NCI-H128 (cell line): ENCODE measurements around the gene SEMA3B.
"Not testable (repeated sequence)": the region's sequence is repeated elsewhere in the genome, so short reads cannot be mapped to it uniquely, and the experiment has no call there.

Source experiments
- DNase-seq: peaks from one replicate; lab custom pipeline; 2025; ENCODE audit not compliant: unreplicated experiment; lab: John Stamatoyannopoulos, UW

SEMA3B gene

DNA sequence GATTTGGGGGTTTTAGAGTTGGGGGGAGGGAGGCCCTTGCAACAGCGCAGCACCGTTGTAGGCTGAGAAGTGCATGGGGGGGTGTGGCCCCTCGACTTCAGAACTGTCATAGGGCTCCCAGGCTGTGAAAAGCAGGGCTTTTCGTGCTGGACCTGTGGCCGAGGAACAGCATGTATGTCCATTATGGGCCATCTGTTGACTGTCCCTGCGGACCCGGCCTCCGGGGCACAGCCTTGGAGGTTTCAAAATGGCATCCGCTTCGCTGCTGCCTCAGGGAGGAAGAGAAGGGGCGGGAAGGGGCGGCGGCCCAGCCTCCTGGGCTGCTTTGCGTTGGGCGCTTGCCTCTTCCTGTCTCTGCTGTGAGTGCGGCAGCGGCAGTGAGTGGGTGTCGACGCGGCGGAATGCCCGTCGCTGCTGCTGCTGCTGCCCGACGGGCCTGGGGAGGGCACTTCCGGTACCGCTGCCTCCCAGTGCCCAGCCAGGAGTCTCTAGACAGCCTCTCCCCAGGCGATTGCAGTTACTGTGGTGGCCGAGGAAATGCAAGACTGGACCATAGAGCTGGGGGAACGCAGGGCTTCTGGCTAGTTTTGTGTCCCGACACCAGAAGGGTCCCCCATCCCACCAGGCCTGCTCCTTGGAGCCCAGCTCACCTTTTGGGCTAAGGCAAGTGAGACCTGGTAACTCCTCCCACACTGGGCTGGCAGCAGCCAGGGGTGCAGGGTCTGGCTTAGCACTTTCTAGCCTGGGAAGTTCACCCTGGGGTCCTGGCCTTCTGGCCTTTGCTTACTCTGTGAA lies 31.0 kb upstream of the SEMA3B start:
- DNase-seq, result no peak

GRCh38 chr3:50238549-50239026 lies 30.4 kb upstream of the SEMA3B start:
- DNase-seq, result no peak

DNA sequence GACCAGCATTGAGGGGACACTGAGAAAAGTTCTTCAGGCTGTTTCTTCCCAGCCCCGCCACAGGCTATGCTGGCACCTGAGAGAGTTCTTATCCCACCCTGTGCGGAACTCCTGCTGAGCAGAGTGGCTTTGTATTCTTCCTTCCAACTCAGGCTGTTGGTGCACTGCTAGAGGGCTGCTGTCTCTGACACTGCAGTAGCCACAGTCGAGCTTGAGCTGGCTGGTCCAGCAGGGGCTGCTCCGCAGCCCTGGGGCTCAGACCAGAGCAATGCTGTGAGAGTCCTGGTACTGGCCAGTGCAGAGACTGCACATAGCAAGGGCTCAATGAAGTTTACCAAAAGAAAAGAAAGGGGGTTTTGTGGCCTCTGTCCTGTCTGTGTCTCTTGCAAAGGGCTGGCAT lies 29.3 kb upstream of the SEMA3B start:
- DNase-seq, result no peak

GRCh38 chr3:50241163-50241562 lies 27.8 kb upstream of the SEMA3B start:
- no peak for DNase-seq

- no peak for DNase-seq
Measured at GRCh38 chr3:50241713-50242380, 27.1 kb upstream of the SEMA3B start.

GRCh38 chr3:50242381-50242770 lies 26.6 kb upstream of the SEMA3B start:
- no peak for DNase-seq

DNA sequence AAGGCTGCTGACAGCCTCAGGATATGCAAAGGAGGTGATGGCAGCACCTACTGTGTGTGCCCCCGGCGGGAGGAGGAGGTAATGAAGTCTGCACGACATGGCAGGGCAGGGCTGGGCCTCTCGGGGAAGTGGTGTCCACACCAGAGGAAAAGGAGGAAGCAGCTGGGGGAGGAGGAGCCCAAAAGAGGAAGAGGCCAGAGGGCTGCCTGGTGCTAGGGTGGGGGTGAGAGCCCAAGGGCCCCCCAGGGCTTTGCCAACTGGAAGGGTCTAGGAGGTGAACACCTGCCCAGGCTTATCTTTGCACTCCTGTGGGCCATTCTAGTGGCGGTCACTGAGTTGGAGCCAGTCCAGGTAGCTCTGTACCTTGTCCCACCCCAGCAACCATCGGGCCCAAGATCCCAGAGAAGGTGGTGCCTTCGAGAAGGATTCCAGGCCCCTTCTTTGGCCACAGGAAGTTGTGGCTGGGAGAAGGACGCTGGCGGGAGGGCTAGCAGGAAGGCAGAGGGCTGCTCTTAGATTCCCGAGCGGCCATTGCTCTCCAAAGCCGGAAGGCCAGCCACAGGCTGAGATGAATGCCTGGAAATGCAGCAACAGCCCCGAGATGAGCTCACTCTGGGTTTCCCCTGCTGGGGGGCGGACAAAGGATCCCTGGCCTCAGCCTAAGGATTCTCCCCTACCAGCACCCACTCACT lies 25.9 kb upstream of the SEMA3B start:
- no peak for DNase-seq

GRCh38 chr3:50243543-50243895 lies 25.4 kb upstream of the SEMA3B start:
- DNase-seq, result no peak

DNA sequence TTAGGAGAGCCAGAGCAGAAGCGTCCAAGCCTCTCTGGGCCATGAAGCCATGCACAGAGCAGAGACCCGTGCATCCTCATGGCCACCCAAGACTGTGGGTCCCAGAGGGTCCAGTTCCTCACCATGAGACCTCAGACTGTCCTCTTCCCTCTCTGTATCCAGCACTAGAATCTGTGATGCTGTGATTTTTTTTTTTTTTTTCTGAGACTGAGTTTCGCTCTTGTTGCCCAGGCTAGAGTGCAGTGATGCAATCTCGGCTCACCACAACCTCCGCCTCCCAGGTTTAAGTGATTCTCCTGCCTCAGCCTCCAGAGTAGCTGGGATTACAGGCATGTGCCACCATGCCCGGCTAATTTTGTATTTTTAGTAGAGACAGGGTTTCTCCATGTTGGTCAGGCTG lies 24.1 kb upstream of the SEMA3B start:
- DNase-seq, result not testable (repeated sequence)

- DNase-seq, result no peak
Measured at GRCh38 chr3:50245251-50245745, 23.6 kb upstream of the SEMA3B start.

DNA sequence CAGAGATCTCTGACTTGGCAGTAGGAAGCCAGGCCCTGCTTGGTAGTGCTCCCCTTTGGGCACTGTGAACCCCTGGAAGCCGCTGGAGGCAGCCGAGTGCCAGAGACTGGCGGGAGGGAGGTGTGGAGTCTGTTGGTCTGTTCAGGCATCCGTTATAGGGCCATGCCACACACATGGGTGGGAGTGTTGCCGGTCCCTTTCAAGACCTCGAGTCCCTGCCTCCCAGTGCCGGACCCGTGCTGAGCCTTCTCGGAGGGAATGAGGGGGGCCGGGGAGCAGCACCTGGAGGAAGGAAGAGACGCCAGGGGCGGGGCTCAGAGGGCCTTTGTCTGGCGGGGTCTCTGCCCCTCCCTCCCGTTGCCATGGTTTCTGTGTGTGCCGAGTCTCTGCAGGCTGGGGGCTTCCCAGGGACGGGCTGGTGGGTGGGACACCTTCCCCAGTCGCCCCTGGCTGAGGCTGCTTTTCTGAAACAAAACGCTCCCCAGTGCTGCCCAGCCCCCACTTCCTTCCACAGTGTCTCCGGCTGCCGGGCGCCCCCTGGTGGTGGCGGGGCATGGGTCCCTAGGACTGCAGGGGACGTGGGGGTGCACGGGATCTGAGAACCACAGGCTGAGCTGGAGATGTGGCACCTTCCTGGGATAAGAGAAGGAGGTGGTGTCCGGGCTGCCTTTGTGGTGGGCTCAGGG lies 23.0 kb upstream of the SEMA3B start:
- peak; percentile 76 for DNase-seq

DNA sequence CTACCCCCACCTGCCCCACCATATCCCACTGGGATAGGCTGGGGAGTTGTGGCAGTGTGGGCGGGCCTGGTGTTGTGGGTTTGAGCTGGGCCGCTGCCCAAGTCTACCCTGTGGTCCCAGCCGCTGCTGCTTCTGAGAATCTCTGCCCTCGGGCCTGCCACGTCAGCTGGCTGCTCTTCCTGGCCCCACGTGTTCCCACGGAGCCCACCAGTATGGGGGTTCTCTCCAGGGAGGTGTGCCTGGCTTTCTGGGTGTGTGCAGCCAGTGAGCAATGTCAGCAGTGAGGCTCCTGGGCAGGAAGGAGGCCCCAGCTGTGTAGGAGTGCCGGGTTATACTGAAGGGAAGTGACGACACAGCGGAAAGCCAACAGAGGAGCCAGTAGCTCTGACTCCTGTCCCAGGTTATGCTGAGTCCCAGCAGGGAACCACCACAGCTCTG lies 22.4 kb upstream of the SEMA3B start:
- DNase-seq, result no peak

GRCh38 chr3:50248387-50248786 lies 20.6 kb upstream of the SEMA3B start:
- no peak for DNase-seq

GRCh38 chr3:50249457-50249856 lies 19.5 kb upstream of the SEMA3B start:
- no peak for DNase-seq

- DNase-seq, result no peak
Measured at GRCh38 chr3:50250514-50250913, 18.4 kb upstream of the SEMA3B start.

GRCh38 chr3:50251220-50251619 lies 17.7 kb upstream of the SEMA3B start:
- no peak for DNase-seq

GRCh38 chr3:50254577-50255250 lies 14.2 kb upstream of the SEMA3B start:
- DNase-seq, result no peak

DNA sequence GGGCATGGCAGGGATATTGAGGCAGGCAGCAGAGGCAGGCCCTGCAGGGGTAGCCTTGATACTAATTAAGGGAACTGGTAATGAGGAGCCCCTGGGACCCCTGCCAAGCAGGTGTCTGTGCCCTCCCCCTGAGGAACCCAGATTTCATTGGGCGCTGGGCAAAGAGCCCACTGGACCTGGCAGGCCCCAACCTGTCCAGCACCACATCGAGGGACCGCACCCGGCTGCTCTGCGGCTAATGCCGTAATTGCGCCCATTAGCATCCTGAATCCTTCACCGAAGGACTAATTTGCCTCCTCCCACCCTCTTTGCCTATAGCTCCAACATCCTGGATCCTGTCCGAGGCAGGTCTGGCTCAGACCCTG lies 13.7 kb upstream of the SEMA3B start:
- DNase-seq, result no peak

GRCh38 chr3:50256978-50257890 lies 11.7 kb upstream of the SEMA3B start:
- DNase-seq, result no peak
